IMR-90 (cell line): Measurements from ENCODE around the gene P4HA2. TPM values are rescaled to one million over a fixed set of nuclear protein-coding genes. Genes with fewer than 3 reads are reported as not detected.

Experiments
- ATAC-seq: fragments of 200-7000 bp; cut with Tn5 transposase; 2 replicates; pipeline ENCODE4 v1.9.1; 2020; ENCODE audit warnings: low read depth, mild to moderate bottlenecking, moderate library complexity
- BruUV-seq: library from RNA; stranded (reverse); fragments of 400-500 nt; replicated peaks from 2 replicates; lab custom pipeline; 2021; lab: Mats Ljungman, UMichigan
- CTCF ChIA-PET: fragments of 300-600 bp; formaldehyde crosslinking; extraction: SDS; loops from one replicate; lab custom pipeline; 2021; ENCODE audit warnings: antibody characterized with exemption; lab: Yijun Ruan, JAX
- POLR2A ChIA-PET: fragments of 300-600 bp; sonication (Branson Sonifier 250); formaldehyde crosslinking; loops from one replicate; lab custom pipeline; 2022; ENCODE audit warnings: antibody characterized with exemption; ENCODE audit not compliant: unreplicated experiment; lab: Charles Lee
- DNase-seq: peaks from one replicate; pipeline ENCODE4 v3.0.0; 2013
- H2AFZ ChIP-seq: replicated peaks from 2 replicates; pipeline ENCODE3; 2013; ENCODE audit warnings: low read length, mild to moderate bottlenecking; ENCODE audit not compliant: poor library complexity
- H2AK5ac ChIP-seq: 2 replicates; pipeline ENCODE4 v1.6.1; 2013; ENCODE audit warnings: low read depth, low read length, inconsistent platforms
- H2AK9ac ChIP-seq: replicated peaks from 2 replicates; pipeline ENCODE3; 2013; ENCODE audit warnings: mild to moderate bottlenecking, low read depth, low read length, moderate library complexity; ENCODE audit not compliant: poor library complexity
- H2BK120ac ChIP-seq: 2 replicates; pipeline ENCODE4 v1.6.1; 2013; ENCODE audit warnings: low read depth, low read length, inconsistent platforms
- H2BK15ac ChIP-seq: 3 replicates; pipeline ENCODE4 v1.6.1; 2013; ENCODE audit warnings: low read depth, low read length, inconsistent platforms
- H2BK20ac ChIP-seq: 2 replicates; pipeline ENCODE4 v1.6.1; 2013; ENCODE audit warnings: low read depth, mild to moderate bottlenecking, inconsistent platforms, low read length, moderate library complexity
- H2BK5ac ChIP-seq: 2 replicates; pipeline ENCODE4 v1.6.1; 2013; ENCODE audit warnings: mild to moderate bottlenecking, low read depth, low read length, inconsistent platforms; ENCODE audit not compliant: poor library complexity, severe bottlenecking
- H3K14ac ChIP-seq: replicated peaks from 2 replicates; pipeline ENCODE4 v1.6.1; 2013; ENCODE audit warnings: low read depth, low read length, inconsistent platforms
- H3K18ac ChIP-seq: 2 replicates; pipeline ENCODE4 v1.6.1; 2013; ENCODE audit warnings: low read depth, low read length, control low read depth
- H3K23ac ChIP-seq: 2 replicates; pipeline ENCODE4 v1.6.1; 2013; ENCODE audit warnings: low read depth, low read length, inconsistent platforms
- H3K27ac ChIP-seq: 2 replicates; pipeline ENCODE4 v1.5.1; 2013; ENCODE audit warnings: mild to moderate bottlenecking, control low read depth, low read length; ENCODE audit not compliant: insufficient read depth
- H3K27me3 ChIP-seq: 2 replicates; pipeline ENCODE4 v1.6.1; 2013; ENCODE audit warnings: low read length; ENCODE audit not compliant: control insufficient read depth, insufficient read depth
- H3K36me3 ChIP-seq: 2 replicates; pipeline ENCODE4 v1.6.1; 2013; ENCODE audit warnings: low read length, mixed read lengths; ENCODE audit not compliant: control insufficient read depth, insufficient read depth
- H3K4ac ChIP-seq: 2 replicates; pipeline ENCODE4 v1.6.1; 2013; ENCODE audit warnings: low read depth, low read length, inconsistent platforms
- H3K4me1 ChIP-seq: 2 replicates; pipeline ENCODE4 v1.6.1; 2013; ENCODE audit warnings: low read length, mixed read lengths; ENCODE audit not compliant: control insufficient read depth, insufficient read depth
- H3K4me2 ChIP-seq: 2 replicates; pipeline ENCODE4 v1.6.1; 2013; ENCODE audit warnings: low read depth, mild to moderate bottlenecking, control low read depth, low read length, moderate library complexity
- H3K4me3 ChIP-seq: 2 replicates; pipeline ENCODE4 v1.5.1; 2013; ENCODE audit warnings: low read depth, mild to moderate bottlenecking, control low read depth, low read length, moderate library complexity; ENCODE audit not compliant: insufficient read depth
- H3K56ac ChIP-seq: 2 replicates; pipeline ENCODE4 v1.6.1; 2013; ENCODE audit warnings: low read length, inconsistent platforms; ENCODE audit not compliant: insufficient read depth; ENCODE audit errors: extremely low read depth
- H3K79me1 ChIP-seq, 2 experiments: 2 replicates each; pipeline ENCODE4 v1.6.1; 2013; ENCODE audit warnings: low read length in 2 of 2, inconsistent platforms in 1 of 2, low read depth in 1 of 2
- H3K9ac ChIP-seq: 2 replicates; pipeline ENCODE4 v1.6.1; 2013; ENCODE audit warnings: low read depth, low read length, control low read depth
- H3K9me1 ChIP-seq: 2 replicates; pipeline ENCODE4 v1.6.1; 2013; ENCODE audit warnings: low read length, inconsistent platforms; ENCODE audit not compliant: insufficient read depth
- H3K9me3 ChIP-seq: 2 replicates; pipeline ENCODE4 v1.6.1; 2013; ENCODE audit warnings: low read length; ENCODE audit not compliant: control insufficient read depth, insufficient read depth
- H4K20me1 ChIP-seq: 2 replicates; pipeline ENCODE4 v1.6.1; 2013; ENCODE audit warnings: low read length, inconsistent platforms; ENCODE audit not compliant: insufficient read depth
- H4K5ac ChIP-seq: 2 replicates; pipeline ENCODE4 v1.6.1; 2013; ENCODE audit warnings: mild to moderate bottlenecking, low read depth, low read length, control low read depth
- H4K8ac ChIP-seq, 2 experiments: 2 replicates each; pipeline ENCODE4 v1.6.1; 2013; ENCODE audit warnings: low read depth in 2 of 2, low read length in 2 of 2, control low read depth in 1 of 2, inconsistent platforms in 1 of 2
- H4K91ac ChIP-seq: 2 replicates; pipeline ENCODE4 v1.6.1; 2013; ENCODE audit warnings: low read depth, low read length, inconsistent platforms; ENCODE audit not compliant: insufficient read depth
- BHLHE40 ChIP-seq: fragments of 150-350 bp; IDR thresholded peaks from 2 replicates; pipeline ENCODE4 v1.6.1; 2016; ENCODE audit warnings: mild to moderate bottlenecking, low read depth, low read length
- CEBPB ChIP-seq: IDR thresholded peaks from 2 replicates; pipeline ENCODE4 v1.6.1; 2012; ENCODE audit warnings: low read depth, low read length, improper control_type of control experiment
- CHD1 ChIP-seq: IDR thresholded peaks from 2 replicates; pipeline ENCODE4 v1.6.1; 2012; ENCODE audit warnings: low read depth, low read length, improper control_type of control experiment
- FOS ChIP-seq: fragments of 150-350 bp; IDR thresholded peaks from 2 replicates; pipeline ENCODE4 v1.6.1; 2016; ENCODE audit warnings: low read depth, low read length
- MAZ ChIP-seq: IDR thresholded peaks from 2 replicates; pipeline ENCODE4 v1.6.1; 2012; ENCODE audit warnings: low read depth, mild to moderate bottlenecking, low read length, improper control_type of control experiment, moderate library complexity, borderline replicate concordance
- POLR2A ChIP-seq: IDR thresholded peaks from 2 replicates; pipeline ENCODE4 v1.6.1; 2012; ENCODE audit warnings: mild to moderate bottlenecking, low read depth, low read length
- RCOR1 ChIP-seq: IDR thresholded peaks from 2 replicates; pipeline ENCODE4 v1.6.1; 2012; ENCODE audit warnings: mild to moderate bottlenecking, low read length, improper control_type of control experiment; ENCODE audit not compliant: insufficient replicate concordance
- RFX5 ChIP-seq: IDR thresholded peaks from 2 replicates; pipeline ENCODE4 v1.8.0; 2012; ENCODE audit warnings: low read depth, mild to moderate bottlenecking, low read length, moderate library complexity
- WGBS, 2 experiments: methylation state at CpG; one replicate each; pipeline versions ENCODE4 v1.1.5 to v1.1.7; 2013; ENCODE audit warnings: missing lambda C conversion rate in 2 of 2; ENCODE audit not compliant: insufficient read length in 1 of 2; ENCODE audit errors: extremely low coverage in 2 of 2; 5-methylcytosine and 5-hydroxymethylcytosine counted together
- dilution Hi-C: fragments of 300-500 bp; cut with HindIII; formaldehyde crosslinking; loops from one replicate; pipeline ENCODE4 v1.14.3; 2018; ENCODE audit warnings: low sequenced_read_pairs; ENCODE audit not compliant: unreplicated experiment
- in situ Hi-C: fragments of 300-500 bp; cut with MboI; formaldehyde crosslinking; loops from 3 replicates; pipeline ENCODE4 v1.14.3; 2019; ENCODE audit warnings: low sequenced_read_pairs, inconsistent platforms, mixed read lengths
- intact Hi-C: fragments of 100-400 bp; cut with micrococcal nuclease; formaldehyde crosslinking; loops from 2 replicates; pipeline ENCODE4 v1.10.0; 2022
- polyA plus RNA-seq, 3 experiments: library from polyadenylated mRNA; depleted of rRNA; stranded (reverse); fragments of >200 nt; gene quantifications; 2 replicates each; pipeline ENCODE4 v1.2.3, GENCODE V29; 2012; ENCODE audit warnings: low replicate concordance in 1 of 3
- total RNA-seq: library from RNA; depleted of rRNA; stranded (reverse); fragments of >200 nt; gene quantifications from 2 replicates; pipeline ENCODE4 v1.2.3, GENCODE V29; 2012
- TF ChIP-seq, protein P1 (sequence below): fragments of 150-350 bp; IDR thresholded peaks from 2 replicates; pipeline ENCODE4 v1.6.1; 2016; ENCODE audit warnings: low read depth, mild to moderate bottlenecking, low read length, moderate library complexity, borderline replicate concordance
- TF ChIP-seq, protein P2 (sequence below): fragments of 150-350 bp; IDR thresholded peaks from 2 replicates; pipeline ENCODE4 v1.6.1; 2017; ENCODE audit warnings: mild to moderate bottlenecking, antibody characterized with exemption, low read length, low read depth

P4HA2 gene
- total and polyA plus RNA-seq, 2 of the 4 experiments (the other 2 are of a cell fraction): 186 to 225 TPM

DNA sequence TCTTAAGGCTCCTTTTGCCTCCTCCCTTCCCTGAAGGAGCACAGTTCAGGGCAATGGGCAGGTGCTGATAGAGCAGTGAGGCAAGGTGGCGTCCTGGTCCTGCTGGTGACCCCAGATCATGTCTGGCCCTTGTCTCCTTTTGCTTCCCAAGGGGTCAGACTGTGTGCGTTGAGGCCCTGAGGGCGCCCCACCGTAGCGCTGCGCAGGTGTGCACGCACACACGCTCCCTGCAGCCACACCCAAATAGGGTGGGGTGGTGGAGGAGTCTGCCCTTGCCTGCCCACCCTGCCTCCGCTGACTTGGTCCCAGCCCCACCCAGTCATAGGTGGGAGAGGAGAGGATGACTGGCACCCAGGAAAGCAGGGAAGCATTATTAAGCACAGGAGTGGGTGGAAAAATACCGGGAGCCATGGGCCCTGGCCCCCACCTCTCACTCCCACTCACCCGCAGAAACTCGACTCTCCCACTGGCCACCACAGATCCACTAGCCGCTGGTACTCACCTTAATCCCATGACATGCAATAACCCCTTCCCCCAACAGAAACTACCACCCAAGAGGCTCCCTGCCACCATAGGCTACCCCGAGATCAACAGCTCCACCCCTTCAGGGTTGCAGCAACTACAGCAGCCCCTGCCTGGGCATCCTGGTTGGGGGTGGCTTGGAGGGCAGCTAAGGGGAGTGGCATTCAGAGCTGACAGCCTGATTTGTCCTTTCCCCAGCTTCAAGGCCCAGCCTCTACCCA is 46.6 kb upstream of the P4HA2 start:
- Histone ChIP-seq H3K27ac (no peak overlapping the region), H3K4me3 (no peak overlapping the region), H3K18ac (no peak overlapping the region), H2BK20ac (no peak overlapping the region), H3K36me3 (peaks cover 34% of the 10 kb centered on the region), H2BK15ac (no peak overlapping the region), H3K9me1 (peaks cover 9% of the 10 kb centered on the region), H3K56ac (no peak overlapping the region), H4K20me1 (peaks cover 3% of the 10 kb centered on the region; the same call in 1 of the 2 replicates), H3K14ac (no peak overlapping the region), H3K27me3 (no peaks in the 10 kb centered on the region), H3K9ac (no peak overlapping the region), H4K5ac (no peak overlapping the region), H3K4me1 (peaks cover 12% of the 10 kb centered on the region), H2BK5ac (no peak overlapping the region), H3K4ac (no peak overlapping the region), H2AFZ (no peak overlapping the region), H2BK120ac (no peak overlapping the region), H3K23ac (no peak overlapping the region), H2AK9ac (no peak overlapping the region), H3K79me1 (peaks cover 0 to 16% of the 10 kb centered on the region in 2 experiments; a peak in 2 of 4 replicates), H3K4me2 (no peak overlapping the region), H4K8ac (no peak overlapping the region), H2AK5ac (no peak overlapping the region), H4K91ac (no peak overlapping the region), H3K9me3 (no peaks in the 10 kb centered on the region)
- POLR2A ChIA-PET: no interaction called here
- intact Hi-C loops (no loop called here), in situ Hi-C loops (no loop called here), dilution Hi-C loops (no loop called here)
- TF ChIP-seq MAZ (no peak), FOS (no peak), RFX5 (no peak), POLR2A (no peak; the same call in 1 of the 2 replicates), BHLHE40 (no peak), CEBPB (no peak), CHD1 (no peak), RCOR1 (no peak)
- TF ChIP-seq, protein P1, sequence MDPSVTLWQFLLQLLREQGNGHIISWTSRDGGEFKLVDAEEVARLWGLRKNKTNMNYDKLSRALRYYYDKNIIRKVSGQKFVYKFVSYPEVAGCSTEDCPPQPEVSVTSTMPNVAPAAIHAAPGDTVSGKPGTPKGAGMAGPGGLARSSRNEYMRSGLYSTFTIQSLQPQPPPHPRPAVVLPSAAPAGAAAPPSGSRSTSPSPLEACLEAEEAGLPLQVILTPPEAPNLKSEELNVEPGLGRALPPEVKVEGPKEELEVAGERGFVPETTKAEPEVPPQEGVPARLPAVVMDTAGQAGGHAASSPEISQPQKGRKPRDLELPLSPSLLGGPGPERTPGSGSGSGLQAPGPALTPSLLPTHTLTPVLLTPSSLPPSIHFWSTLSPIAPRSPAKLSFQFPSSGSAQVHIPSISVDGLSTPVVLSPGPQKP: no peak
- TF ChIP-seq, protein P2, sequence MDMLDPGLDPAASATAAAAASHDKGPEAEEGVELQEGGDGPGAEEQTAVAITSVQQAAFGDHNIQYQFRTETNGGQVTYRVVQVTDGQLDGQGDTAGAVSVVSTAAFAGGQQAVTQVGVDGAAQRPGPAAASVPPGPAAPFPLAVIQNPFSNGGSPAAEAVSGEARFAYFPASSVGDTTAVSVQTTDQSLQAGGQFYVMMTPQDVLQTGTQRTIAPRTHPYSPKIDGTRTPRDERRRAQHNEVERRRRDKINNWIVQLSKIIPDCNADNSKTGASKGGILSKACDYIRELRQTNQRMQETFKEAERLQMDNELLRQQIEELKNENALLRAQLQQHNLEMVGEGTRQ: no peak
- ATAC-seq (no peak), DNase-seq (no peak)
- CTCF ChIA-PET: interaction anchor here (0.7 kb wide), 1 partner anchor 84 kb away, joined by 3 read pairs; no protein-coding TSS in a partner anchor
- WGBS, 2 experiments: no CpG with 5 or more reads among the region's 14 CpGs
- BruUV-seq: no TSS peak
